Left hindlimb (tissue), 1 donor: ENCODE results near the gene LRRC2.

ENCODE experiments used
- DNase-seq: peaks from one replicate; pipeline ENCODE4 v3.0.0-alpha.2; 2018

LRRC2 gene

GRCh38 chr3:46470831-46471230, 95.3 kb downstream of the LRRC2 start:
- DNase-seq, result peak; percentile 10

- peak; percentile 8 for DNase-seq
Observed at GRCh38 chr3:46469680-46470357, 96.3 kb downstream of the LRRC2 start.

- DNase-seq, result no peak
Observed at GRCh38 chr3:46468753-46469600, 97.1 kb downstream of the LRRC2 start.

DNA sequence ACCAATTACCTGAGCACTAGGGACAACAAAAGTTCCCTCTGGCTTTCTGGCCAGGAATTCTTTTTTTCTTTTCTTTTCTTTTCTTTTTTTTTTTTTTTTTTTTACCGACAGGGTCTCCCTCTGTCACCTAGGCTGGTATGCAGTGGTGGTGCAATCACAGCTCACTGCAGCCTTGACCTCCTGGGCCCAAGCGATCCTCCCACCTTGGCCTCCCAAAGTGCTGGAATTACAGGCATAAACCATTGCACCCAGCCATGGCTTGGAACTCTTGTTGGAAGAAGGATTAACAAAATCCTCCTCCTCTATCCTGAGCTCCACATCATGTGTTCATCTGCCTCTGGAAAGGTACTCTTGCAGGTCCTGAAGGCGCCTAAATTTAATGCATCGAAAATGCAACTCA, 98.5 kb downstream of the LRRC2 start:
- DNase-seq, result no peak

- no peak for DNase-seq
Observed at GRCh38 chr3:46466871-46467403, 99.2 kb downstream of the LRRC2 start.

- no peak for DNase-seq
Observed at GRCh38 chr3:46466273-46466672, 99.8 kb downstream of the LRRC2 start.
